DND-41 (cell line): ENCODE measurements around the gene RBPJL.

Source experiments
- ATAC-seq: fragments of 200-7000 bp; cut with Tn5 transposase; 3 replicates; pipeline ENCODE4 v1.9.1; 2021; ENCODE audit warnings: low read depth; ENCODE audit not compliant: insufficient read depth
- DNase-seq: peaks from one replicate; pipeline ENCODE4 v3.0.0-alpha.2; 2020
- H2AFZ ChIP-seq: 2 replicates; pipeline ENCODE4 v1.6.0; 2012; ENCODE audit warnings: low read depth, low read length
- H3K27ac ChIP-seq: 2 replicates; pipeline ENCODE4 v1.5.1; 2012; ENCODE audit warnings: low read length, inconsistent platforms
- H3K27me3 ChIP-seq: fragments of 200-600 bp; sonication (generic); 2 replicates; pipeline ENCODE4 v1.6.0; 2012; ENCODE audit warnings: low read length, mild to moderate bottlenecking, inconsistent platforms; ENCODE audit not compliant: insufficient read depth, poor library complexity
- H3K36me3 ChIP-seq: 2 replicates; pipeline ENCODE4 v1.5.1; 2012; ENCODE audit warnings: low read length, inconsistent platforms; ENCODE audit not compliant: insufficient read depth
- H3K4me1 ChIP-seq: 2 replicates; pipeline ENCODE4 v1.5.1; 2012; ENCODE audit warnings: mild to moderate bottlenecking, low read length; ENCODE audit not compliant: insufficient read depth
- H3K4me2 ChIP-seq: 2 replicates; pipeline ENCODE4 v1.6.0; 2012; ENCODE audit warnings: mild to moderate bottlenecking, moderate library complexity, low read length, inconsistent platforms; ENCODE audit not compliant: insufficient read depth
- H3K4me3 ChIP-seq, 2 experiments: fragments of 200-600 bp in 1 of 2; shearing (Covaris generic) in 1 of 2; 2 replicates each; pipeline ENCODE4 v1.5.1; 2012 to 2016; ENCODE audit warnings: inconsistent platforms in 2 of 2, low read length in 2 of 2, mild to moderate bottlenecking in 2 of 2, low read depth in 1 of 2, moderate library complexity in 1 of 2
- H3K79me2 ChIP-seq: 2 replicates; pipeline ENCODE4 v1.6.0; 2012; ENCODE audit warnings: low read length, inconsistent platforms; ENCODE audit not compliant: insufficient read depth
- H3K9ac ChIP-seq: 2 replicates; pipeline ENCODE4 v1.6.0; 2012; ENCODE audit warnings: low read depth, mild to moderate bottlenecking, inconsistent platforms, low read length, moderate library complexity
- H3K9me3 ChIP-seq: 2 replicates; pipeline ENCODE4 v1.5.1; 2012; ENCODE audit warnings: low read length, moderate library complexity, mild to moderate bottlenecking, inconsistent platforms; ENCODE audit not compliant: insufficient read depth, severe bottlenecking
- H4K20me1 ChIP-seq: 2 replicates; pipeline ENCODE4 v1.6.0; 2012; ENCODE audit warnings: low read length; ENCODE audit not compliant: insufficient read depth
- CTCF ChIP-seq: IDR thresholded peaks from 2 replicates; pipeline ENCODE4 v1.5.1; 2012; ENCODE audit warnings: borderline replicate concordance, low read length, moderate library complexity, mild to moderate bottlenecking; ENCODE audit not compliant: poor library complexity, severe bottlenecking; ENCODE audit errors: extremely low read depth
- EZH2 ChIP-seq: IDR thresholded peaks from 3 replicates; pipeline ENCODE4 v1.6.1; 2012; ENCODE audit warnings: borderline replicate concordance, low read depth, mild to moderate bottlenecking, moderate library complexity, low read length, inconsistent platforms; ENCODE audit not compliant: severe bottlenecking

RBPJL gene

GRCh38 chr20:45289942-45290676 is 16.5 kb upstream of the RBPJL start:
- Histone ChIP-seq H3K27ac (no peak overlapping the region), H3K4me1 (no peaks in the 10 kb centered on the region), H3K4me3 (no peak overlapping the region), H2AFZ (no peak overlapping the region), H3K4me2 (no peak overlapping the region), H4K20me1 (no peaks in the 10 kb centered on the region), H3K36me3 (no peaks in the 10 kb centered on the region), H3K79me2 (no peaks in the 10 kb centered on the region), H3K9ac (no peak overlapping the region), H3K27me3 (peaks cover 8% of the 10 kb centered on the region), H3K9me3 (no peaks in the 10 kb centered on the region)
- ATAC-seq (no peak), DNase-seq (no peak)
- no peak for TF ChIP-seq CTCF
- no peak for TF ChIP-seq EZH2

- Histone ChIP-seq H3K9ac (no peak overlapping the region), H3K4me2 (no peak overlapping the region)
- peak; percentile 80 for ATAC-seq
Measured at GRCh38 chr20:45290677-45291355, 15.8 kb upstream of the RBPJL start.

GRCh38 chr20:45291526-45291925 is 15.1 kb upstream of the RBPJL start:
- Histone ChIP-seq H3K79me2 (no peaks in the 10 kb centered on the region), H3K27me3 (peaks cover 8% of the 10 kb centered on the region), H3K9ac (no peak overlapping the region), H4K20me1 (no peaks in the 10 kb centered on the region), H3K4me1 (no peaks in the 10 kb centered on the region), H3K36me3 (no peaks in the 10 kb centered on the region), H3K9me3 (no peaks in the 10 kb centered on the region), H3K27ac (no peak overlapping the region), H3K4me3 (no peak overlapping the region), H3K4me2 (no peak overlapping the region), H2AFZ (no peak overlapping the region)
- TF ChIP-seq EZH2 (no peak), CTCF (no peak)
- DNase-seq (no peak), ATAC-seq (no peak)

More at GRCh38 chr20:45290677-45291355, 15.8 kb upstream of the RBPJL start:
- H3K4me1 ChIP-seq = no peaks in the 10 kb centered on the region
- H3K9me3 ChIP-seq = no peaks in the 10 kb centered on the region
- no peak for TF ChIP-seq EZH2
- peak; percentile 91 for TF ChIP-seq CTCF
- H3K36me3 ChIP-seq = no peaks in the 10 kb centered on the region
- no peak overlapping the region for H3K4me3 ChIP-seq
- H2AFZ ChIP-seq = no peak overlapping the region
- peaks cover 8% of the 10 kb centered on the region for H3K27me3 ChIP-seq
- DNase-seq = peak; percentile 71
- no peaks in the 10 kb centered on the region for H3K79me2 ChIP-seq
- H3K27ac ChIP-seq = no peak overlapping the region
- H4K20me1 ChIP-seq = no peaks in the 10 kb centered on the region
